Measurements from ENCODE around the gene IFFO2. TPM values are rescaled to one million over a fixed set of nuclear protein-coding genes. Genes with fewer than 3 reads are reported as not detected.

IFFO2 gene
- total and polyA plus RNA-seq, 9 donors: 4.2 to 7.6 (median 6.7) TPM

DNA sequence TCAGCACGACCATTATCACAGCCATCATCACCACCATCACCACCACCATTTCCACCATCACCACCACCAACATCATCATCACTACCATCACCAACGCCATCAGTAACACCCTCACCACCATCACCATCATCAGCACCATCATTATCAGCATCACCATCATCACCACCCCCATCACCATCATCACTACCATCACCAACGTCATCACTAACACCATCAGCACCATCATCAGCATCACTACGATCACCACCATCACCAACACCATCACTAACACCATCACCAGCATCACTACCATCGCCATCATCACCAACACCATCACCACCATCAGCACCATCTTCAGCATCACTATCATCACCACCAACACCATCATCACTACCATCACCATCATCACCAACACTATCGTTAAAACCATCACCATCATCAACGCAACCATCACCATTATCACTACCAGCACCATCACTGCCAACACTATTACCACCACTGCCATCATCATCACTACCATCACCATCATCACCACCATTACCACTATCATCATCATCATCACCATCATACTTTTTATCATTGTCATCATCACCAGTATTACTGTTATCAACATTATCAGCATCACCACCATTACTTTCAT is 98.3 kb downstream of the IFFO2 start:
- no peak overlapping the region for H3K4me3 ChIP-seq (ENCODE audit: low read length)
- no peaks in the 10 kb centered on the region for H3K9me3 ChIP-seq (replicated peaks; ENCODE audit: control insufficient read depth, low read depth, low read length)
- no peaks in the 10 kb centered on the region for H3K36me3 ChIP-seq (ENCODE audit: control insufficient read depth, insufficient read depth, low read length)
- no peak overlapping the region for H3K27ac ChIP-seq (ENCODE audit: low read length)
- H3K27me3 ChIP-seq (ENCODE audit: control insufficient read depth, insufficient read depth, low read length): peaks cover 7% of the 10 kb centered on the region
- DNase-seq: no peak
- 88% methylated on average over 7 of the region's 7 CpGs for WGBS (ENCODE audit: insufficient coverage)
- H3K4me1 ChIP-seq (ENCODE audit: control insufficient read depth, insufficient read depth, low read length): no peaks in the 10 kb centered on the region

DNA sequence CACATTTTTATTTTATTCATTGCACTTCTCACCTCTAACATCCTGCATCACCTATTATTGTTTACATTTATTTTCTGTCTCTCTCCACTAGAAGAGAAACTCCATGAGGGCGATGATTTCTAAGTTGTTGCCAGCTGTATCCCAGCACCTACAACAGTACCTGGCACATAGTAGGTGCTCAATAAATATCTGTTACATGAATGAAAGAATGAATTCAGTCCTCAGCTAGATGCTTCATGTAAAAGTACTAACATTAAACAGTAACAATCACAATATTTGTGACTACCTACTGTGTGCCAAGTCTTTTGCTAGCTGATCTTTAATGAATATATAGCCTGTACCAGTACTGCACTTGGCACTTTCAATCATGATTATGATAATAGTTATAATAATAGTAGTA is 100.0 kb downstream of the IFFO2 start:
- H3K27me3 ChIP-seq (ENCODE audit: control insufficient read depth, insufficient read depth, low read length): peaks cover 7% of the 10 kb centered on the region
- no CpG with 5 or more reads among the region's 1 CpG for WGBS (ENCODE audit: insufficient coverage)
- H3K36me3 ChIP-seq (ENCODE audit: control insufficient read depth, insufficient read depth, low read length): no peaks in the 10 kb centered on the region
- no peaks in the 10 kb centered on the region for H3K9me3 ChIP-seq (replicated peaks; ENCODE audit: control insufficient read depth, low read depth, low read length)
- no peak for DNase-seq
- H3K27ac ChIP-seq (ENCODE audit: low read length): no peak overlapping the region
- no peaks in the 10 kb centered on the region for H3K4me1 ChIP-seq (ENCODE audit: control insufficient read depth, insufficient read depth, low read length)
- no peak overlapping the region for H3K4me3 ChIP-seq (ENCODE audit: low read length)

DNA sequence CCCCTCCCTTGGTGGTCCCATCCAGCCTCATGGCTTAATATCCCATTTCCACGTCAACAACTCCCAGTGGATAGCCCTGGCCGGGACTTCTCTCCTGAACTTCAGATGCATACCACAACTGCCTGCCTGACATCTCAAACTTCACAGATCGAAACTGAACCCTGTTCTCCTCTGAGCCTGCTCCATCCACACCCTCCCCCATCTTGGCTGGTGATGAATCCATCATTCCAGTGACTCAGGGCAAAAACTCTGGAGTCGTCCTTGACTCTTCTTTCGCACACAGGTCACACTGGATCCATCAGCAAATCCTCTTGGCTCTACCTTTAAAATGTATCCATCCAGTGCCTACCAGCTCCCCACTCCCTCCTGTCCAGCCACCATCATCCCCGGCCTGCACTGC is 100.9 kb downstream of the IFFO2 start:
- Histone ChIP-seq H3K36me3 (ENCODE audit: control insufficient read depth, insufficient read depth, low read length) (no peaks in the 10 kb centered on the region), H3K4me3 (ENCODE audit: low read length) (no peak overlapping the region), H3K27me3 (ENCODE audit: control insufficient read depth, insufficient read depth, low read length) (peaks cover 7% of the 10 kb centered on the region), H3K9me3 (replicated peaks; ENCODE audit: control insufficient read depth, low read depth, low read length) (no peaks in the 10 kb centered on the region), H3K27ac (ENCODE audit: low read length) (no peak overlapping the region), H3K4me1 (ENCODE audit: control insufficient read depth, insufficient read depth, low read length) (no peaks in the 10 kb centered on the region)
- DNase-seq: no peak
- WGBS (ENCODE audit: insufficient coverage): 50% methylated on average over 6 of the region's 6 CpGs

DNA sequence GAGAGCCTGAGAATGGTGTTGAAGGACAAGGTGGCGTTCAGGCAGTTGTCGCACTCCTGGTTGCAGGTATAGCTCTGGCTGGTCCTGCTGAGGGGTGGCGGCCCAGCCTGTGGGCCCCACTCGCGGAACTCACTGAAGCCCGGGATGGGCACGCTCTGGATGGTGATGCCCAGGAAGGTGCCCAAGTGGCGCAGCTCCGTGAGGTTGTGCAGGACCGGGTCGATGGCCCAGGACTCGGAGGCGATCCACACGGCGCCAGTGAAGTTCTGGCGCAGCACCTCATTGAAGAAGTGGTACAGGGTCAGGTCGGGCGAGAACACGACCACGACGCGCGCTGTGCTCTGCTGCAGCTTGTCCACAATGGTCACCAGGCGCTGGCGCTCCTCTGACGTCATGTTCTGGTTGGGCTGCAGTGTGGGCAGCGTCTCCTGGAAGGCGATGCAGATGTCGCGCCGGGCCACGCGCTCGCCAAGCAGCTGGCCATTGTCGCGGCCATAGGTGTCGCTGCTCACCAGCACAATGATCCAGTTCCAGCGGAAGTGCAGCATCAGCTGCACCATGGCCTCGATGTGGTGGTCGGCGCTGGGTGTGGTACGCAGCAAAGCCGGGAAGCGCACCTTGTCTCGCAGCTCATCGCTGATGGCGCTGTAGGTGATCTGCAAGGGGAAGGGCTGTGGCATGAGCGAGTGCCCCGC is 102.0 kb downstream of the IFFO2 start:
- DNase-seq: no peak
- WGBS (ENCODE audit: insufficient coverage): 83% methylated on average over 42 of the region's 49 CpGs
- Histone ChIP-seq H3K9me3 (replicated peaks; ENCODE audit: control insufficient read depth, low read depth, low read length) (no peaks in the 10 kb centered on the region), H3K36me3 (ENCODE audit: control insufficient read depth, insufficient read depth, low read length) (no peaks in the 10 kb centered on the region), H3K27ac (ENCODE audit: low read length) (no peak overlapping the region), H3K4me1 (ENCODE audit: control insufficient read depth, insufficient read depth, low read length) (peaks cover 2% of the 10 kb centered on the region), H3K27me3 (ENCODE audit: control insufficient read depth, insufficient read depth, low read length) (peaks cover 9% of the 10 kb centered on the region), H3K4me3 (ENCODE audit: low read length) (no peak overlapping the region)

Other genes with a start within 250 kb of the IFFO2 start
- not detected for gene TAS1R2, start 97.0 kb downstream of the IFFO2 start, total RNA-seq
- not detected for gene TAS1R2, start 97.0 kb downstream of the IFFO2 start, polyA plus RNA-seq (ENCODE audit: insufficient read depth in 1 of 8, insufficient read length in 8 of 8, low replicate concordance in 1 of 8)
- gene ALDH4A1, start 54.1 kb downstream of the IFFO2 start, total RNA-seq: 5.7 TPM
- gene ALDH4A1, start 54.1 kb downstream of the IFFO2 start, polyA plus RNA-seq (ENCODE audit: insufficient read depth in 1 of 8, insufficient read length in 8 of 8, low replicate concordance in 1 of 8): 10 to 100 TPM; 10.5 to 17.0 (median 13.5) TPM